ENCODE measurements around the gene FAM170B. TPM values are rescaled to one million over a fixed set of nuclear protein-coding genes. Genes with fewer than 3 reads are reported as not detected.

FAM170B gene
- total RNA-seq (2014; rRNA removed; shearing (Covaris generic)) = not detected in 2 replicates
- polyA plus RNA-seq (2015; cell fraction: cytosol; rRNA removed) = not detected in 2 replicates
- polyA plus RNA-seq (2015; cell fraction: nucleus; rRNA removed) = not detected in 2 replicates

DNA sequence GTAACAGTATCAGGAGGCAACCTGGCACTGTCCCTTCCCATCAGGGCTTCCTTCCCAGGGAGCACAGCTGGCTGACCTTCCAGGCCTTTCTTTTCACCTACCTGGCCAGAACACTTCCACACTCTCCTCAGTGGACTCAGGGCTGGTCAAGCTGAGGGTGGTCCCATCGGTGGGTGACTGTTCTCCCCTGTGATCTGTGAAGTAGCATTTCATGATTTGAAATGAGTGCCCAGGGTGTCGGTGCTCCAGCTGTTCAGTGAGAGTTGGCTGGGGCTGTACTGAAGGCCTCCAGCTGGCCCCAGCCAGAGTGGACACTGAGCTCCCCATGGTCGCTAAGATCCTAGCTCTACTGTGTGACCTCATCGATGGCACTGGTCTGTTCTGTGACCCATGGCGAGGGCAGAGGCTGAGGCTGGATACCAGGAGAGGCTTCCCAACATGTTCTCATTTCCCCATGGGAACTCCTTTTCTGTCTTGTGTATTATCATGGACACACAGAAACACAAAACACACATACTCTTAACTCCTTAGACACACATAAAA lies at the start of gene FAM170B:
Gene FAM170B (minus strand): TSS at position 316 of the 543 bp plus-strand sequence. CDS start 103 bp downstream, at position 213.
- DNase-seq (ENCODE audit: low read depth) = no peak

DNA sequence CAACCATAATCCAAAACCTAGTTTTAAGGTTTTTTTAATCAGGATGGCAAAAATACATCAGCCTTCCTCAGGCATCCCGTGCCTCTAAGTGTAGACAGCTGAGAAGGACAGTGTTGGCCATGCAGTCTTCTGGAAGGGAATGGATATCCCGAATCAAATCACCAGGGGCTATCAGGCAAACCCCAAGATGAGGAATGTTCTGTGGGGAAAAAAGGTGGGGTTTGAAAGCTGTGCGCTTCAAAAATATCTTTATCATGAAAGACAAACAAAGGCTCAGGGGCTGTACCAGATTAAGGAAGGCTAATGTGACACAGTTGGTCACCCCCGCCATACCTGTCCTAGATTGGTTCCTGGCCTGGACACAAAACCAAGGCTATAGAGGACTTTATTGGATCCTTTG lies 49.0 kb upstream of the FAM170B start:
- DNase-seq (ENCODE audit: low read depth) = no peak

DNA sequence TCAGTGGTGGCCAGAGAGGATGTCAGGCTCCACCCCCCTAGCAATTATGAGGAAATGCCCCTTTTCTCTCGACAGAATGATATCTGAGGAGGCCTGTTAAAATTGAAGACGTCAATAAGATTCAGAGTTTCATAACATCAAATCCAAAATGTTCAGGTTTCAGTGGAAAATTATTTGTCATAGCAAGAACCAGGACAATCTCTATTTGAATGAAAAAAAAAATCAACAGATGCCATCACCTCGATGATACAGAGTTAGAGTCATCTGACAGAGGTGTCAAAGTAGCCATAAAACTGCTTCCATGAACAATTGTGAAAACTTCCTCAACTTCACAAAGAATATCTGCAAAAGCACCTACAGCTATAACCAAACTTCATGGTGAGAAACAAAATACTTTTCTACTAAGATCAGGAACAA lies 46.6 kb upstream of the FAM170B start:
- no peak for DNase-seq (ENCODE audit: low read depth)

DNA sequence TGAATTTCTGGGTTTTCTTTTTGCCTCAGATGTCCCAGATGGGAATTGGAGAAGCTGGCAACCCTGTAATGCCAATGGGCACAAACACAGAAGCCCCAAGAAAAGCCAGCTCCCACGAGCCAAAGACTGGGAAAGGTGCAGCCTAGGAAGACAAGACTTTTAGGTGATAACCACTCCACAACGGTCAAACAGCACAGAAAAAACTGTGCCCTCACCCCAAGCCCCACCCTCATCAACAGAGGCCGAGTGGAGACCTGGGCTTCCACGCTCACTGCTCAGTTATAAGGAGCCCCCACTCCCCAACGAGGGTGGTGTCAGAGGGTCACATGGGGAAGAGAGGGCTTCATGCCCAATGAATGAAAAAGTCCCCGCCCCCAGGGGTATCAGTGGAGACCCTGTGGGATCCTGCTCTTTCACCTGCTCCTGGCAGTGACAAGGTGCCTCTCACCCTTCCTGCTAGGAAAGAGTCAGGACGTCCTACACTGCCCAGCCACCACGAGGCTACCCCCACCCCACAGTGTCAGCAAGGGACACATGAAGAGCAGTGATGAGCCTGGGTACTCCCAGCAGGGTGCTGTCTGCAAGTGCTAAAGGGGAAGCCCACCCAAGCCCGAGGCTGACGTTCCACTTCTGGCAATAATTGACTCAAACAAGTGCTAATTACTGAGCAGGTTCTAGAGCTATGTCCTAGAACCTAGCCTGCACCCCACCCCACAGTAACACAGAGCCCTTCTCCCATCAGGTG lies 46.0 kb upstream of the FAM170B start:
- DNase-seq (ENCODE audit: low read depth) = no peak

DNA sequence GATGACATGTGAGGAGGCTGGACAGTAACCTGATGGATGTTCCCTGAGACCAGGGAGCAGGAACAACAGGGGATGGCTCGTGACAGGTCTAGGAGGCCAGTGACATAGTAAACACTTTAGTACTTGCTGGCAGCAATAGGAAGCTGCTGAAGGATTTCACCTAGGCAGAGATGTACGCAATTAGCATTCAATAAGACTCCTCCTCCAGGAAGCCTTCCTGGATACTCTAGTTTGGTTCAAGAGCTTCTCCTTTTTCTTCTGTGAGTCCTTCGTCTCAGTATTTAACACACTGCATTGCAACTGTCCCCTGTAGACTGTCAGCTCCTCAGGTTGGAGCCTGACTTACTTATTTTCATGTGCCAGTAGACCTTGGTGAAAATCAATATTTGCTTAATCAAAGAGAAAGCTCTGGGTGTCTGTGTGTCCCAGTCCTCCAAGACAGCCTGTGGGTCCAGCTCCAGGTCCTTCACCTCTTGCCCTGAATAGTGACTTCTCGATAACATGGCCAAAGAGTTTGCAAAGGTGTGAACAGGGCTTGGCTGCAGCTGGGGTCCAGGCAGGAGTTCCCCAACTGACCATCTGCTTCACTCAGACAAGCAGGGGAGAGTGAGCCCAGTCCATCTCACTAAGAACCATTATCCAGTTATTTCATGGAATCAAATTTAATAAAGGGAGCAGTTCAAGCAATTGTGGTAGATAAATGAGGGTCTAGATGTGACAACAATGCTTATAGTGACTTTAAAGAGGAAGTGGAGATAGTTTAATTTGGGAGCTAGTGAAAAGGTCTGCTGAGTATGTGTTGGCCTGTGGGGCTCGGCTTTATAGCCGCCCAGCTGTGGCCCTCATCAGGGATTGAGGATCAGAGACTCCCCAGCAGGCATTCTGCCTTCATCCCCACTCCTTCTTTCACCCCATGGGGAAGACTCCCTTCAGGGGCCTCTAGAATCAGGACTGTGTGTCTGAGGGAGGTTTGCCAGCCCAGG lies 45.0 kb upstream of the FAM170B start:
- no peak for DNase-seq (ENCODE audit: low read depth)

DNA sequence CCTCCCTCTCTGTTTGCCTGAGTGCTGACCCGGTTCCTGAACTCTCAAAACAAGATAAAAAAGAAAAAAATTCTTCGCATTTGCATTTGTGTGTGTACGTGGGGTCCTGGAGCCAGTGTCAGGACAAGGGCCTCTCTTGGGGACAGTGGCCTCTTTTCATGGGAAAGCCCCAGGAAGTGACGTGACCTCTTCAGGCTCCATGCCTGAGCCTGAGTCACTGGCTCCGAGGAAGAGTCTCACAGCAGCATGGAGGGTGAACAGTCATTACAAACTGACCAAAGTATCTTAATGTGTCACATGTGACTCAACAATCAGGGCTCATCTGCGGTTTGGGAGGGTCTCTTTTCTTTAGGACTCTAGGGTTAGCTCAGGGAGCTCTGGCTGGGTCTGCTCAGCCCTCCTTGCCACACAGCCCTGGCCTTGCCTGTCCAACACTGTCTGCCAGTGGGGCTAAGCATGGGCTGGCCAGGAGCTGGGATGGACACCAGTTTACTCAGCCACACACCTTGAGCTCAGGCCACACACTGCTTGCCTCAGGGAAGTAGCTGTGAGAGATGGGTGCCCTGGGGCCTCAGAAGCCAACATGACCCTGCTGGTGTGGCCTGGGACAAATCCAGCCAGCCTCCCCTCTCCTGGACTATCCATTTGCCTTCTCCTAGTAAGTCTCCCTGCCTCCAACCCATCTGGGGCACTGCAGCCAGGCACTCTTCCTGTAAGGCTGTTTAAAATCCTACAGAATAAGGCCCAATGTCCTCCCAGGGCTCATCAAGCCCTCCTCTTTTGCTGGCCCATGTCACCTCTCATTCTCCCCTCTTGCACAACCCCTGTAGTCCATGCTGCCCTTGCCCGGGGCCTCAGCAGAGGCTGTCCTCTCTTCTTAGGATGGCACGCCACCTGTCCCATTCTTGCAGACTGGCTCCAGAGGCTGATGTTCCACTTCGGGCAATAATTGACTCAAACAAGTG lies 43.9 kb upstream of the FAM170B start:
- peak; percentile 96 for DNase-seq (ENCODE audit: low read depth)

DNA sequence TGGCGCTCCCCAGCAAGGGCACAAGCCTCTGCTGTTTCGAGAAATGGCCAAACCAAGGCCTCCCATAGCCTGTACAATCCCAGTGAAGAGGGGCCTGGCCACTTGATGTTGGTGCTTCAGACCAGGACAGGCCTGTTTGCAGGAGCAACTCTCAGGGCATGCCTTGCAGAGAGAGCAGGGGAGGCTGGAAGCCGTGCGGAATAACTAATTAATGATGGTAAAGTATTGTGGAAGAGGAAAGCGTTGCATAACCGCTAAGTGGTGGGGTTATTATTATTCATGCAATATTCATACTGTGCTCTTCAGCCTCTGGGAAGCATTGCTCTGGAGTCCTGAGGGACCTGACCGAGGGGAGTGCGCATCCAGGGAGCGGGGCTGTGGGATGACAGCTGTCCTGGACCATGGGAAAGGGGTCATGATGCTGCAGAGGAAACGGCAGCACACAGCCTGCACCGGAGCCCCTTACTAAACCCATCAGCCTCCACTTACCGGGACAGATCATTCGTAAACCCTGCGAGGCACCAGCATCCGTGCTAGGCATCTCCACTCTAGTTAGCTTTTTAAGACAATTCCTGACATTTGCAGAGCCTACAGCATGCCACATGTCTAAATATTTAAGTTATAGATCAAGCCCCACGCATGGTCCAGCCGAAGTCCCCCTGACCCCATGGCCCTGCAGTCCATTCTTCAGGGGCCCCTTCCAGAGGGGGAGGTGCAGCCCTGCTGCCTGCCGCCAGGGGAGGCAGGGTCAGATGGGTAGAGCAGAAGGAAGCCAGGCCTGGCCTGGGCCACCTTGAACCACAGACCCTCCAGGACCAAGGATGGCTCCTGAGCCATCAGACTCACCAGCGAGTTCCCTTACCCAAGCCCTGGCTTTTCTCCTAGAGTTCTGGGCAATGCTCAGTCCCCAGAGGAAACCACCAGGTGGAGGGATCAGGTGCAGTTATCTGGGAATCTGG lies 42.8 kb upstream of the FAM170B start:
- no peak for DNase-seq (ENCODE audit: low read depth)

DNA sequence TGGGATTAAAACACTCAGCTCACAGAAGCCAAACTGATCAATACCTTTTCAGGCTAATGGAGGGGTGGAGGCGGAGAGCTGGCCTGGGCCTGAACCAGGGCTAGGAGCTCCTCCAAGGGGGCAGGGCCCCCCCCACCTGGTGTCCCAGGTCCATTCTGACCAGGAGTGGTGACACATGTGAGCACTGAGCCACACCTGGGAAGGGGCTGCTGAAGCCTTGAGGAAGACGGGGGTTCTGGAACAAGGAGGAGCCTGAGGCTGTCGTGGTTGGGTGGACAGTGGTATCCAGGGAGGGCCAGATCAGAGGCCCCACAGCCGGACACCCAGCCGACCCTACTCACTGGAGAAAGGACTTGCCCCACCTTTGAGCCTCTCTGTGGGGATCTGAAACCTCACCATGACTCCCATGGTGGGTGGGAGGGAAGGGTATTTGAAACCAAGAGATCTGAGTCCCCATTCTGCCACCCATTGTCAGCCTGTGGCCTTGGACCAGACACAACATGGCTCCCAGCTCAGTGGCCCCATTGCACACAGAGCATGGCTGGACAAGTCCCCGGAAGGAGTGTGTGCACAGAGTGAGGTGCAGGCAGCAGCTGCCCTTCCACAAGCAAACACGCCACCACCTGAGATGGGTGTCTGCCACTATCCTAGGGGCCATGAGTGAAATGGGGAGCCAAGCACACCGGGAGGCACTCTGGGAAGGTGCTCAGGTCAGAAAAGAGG lies 41.9 kb upstream of the FAM170B start:
- DNase-seq (ENCODE audit: low read depth) = no peak

DNA sequence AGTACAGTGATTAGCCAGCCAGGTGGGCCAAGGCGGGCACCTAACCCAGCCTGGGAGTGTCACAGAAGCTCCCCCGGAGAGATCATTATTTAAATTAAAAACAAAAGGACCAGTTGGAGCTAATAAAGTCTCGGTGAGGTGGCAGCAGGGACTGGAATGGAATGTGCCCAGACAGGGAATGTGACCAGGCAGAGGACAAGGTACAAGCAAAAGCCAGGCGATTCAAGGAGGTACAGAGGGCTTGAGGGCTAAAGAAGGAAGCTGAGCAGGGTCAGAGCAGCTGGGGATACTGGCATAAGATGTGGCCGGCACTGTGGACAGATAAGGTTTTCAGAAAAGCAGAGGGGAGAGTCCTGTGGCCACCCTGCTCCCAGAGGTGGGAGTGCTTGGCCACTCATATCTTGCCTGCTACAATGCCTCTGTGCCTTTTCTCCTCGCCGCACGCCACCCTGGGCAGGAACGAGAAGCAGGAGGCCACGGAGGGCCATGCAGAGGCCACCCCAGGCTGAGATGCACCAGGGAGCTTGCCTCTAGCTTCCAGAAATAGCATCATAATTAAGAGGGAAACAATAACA lies 41.2 kb upstream of the FAM170B start:
- no peak for DNase-seq (ENCODE audit: low read depth)

DNA sequence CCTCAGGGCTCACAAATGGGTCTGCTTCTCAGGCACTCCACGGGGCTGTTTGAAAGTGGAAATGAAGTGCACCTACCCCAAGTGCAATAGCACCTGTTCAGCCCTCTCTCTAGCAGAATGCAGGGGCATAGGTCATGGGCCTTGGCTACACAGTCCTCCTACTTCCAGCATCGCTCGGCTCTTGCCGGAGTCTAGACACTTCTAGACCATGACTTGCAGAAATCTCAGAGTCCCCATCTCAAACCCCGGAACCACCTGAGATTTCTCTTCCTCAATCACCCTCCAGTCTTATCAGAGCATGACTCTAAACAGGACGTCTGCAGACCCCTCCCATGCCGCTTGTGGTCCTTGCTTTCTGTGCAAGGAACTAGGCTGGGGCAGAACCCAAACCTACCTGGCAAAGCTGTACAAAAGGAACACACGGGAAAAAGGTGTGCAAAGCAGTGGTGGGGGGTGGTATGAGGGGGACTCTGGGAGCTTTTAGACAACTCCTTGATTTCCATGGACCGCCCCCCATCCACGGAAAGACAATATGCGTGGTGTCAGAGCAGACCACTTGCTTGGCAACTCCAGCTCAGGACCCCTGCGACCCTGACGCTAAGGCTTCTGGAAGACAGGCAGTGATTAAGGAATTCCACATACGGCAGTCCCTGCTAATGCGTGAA lies 40.6 kb upstream of the FAM170B start:
- DNase-seq (ENCODE audit: low read depth) = no peak

DNA sequence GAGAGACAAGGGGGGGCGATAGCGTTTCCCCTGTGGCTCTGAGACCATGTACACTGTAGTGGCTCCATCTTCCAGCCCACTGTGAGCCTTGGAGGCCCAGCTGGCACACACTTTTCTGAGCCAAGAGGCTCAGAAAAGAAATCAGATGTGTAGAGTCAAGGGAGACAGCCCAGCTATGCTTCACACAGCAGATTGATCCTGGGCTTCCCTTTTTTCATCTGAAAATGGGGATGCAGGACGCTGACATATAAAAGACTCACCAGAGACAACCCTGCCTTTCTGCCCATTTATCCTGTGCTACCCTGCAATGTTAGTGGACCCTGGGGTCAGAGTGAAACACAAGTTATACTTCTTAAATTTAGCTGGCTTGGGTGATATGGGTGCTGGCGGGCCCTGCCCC lies 40.0 kb upstream of the FAM170B start:
- DNase-seq (ENCODE audit: low read depth) = no peak

DNA sequence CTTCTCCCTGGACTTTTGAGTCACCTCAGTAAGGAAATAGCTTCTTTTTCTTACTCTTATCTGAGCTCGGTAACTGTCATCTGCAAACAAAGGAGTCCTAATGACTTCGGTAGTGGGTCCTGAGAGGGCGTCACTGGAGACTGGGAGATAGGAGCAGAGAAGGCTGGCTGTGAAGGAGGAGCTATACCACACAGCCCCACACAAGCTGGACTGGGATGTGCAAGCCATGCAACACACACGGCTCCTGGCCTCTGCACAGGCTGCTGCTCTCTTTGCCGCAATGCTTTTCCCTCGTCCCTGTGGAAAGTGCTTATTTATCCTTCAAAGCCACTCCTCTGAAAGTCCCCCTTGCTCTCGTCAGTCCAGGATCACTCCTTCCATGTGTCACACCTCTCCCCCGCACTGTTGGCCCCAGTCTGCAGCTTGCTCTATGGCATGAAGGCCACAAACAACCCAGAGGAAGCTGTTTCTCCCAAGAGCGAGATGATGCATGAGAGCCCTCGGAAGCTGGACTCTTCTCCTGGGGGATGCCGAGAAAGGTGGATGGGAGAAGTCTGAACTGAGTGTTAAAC lies 39.5 kb upstream of the FAM170B start:
- DNase-seq (ENCODE audit: low read depth) = no peak

DNA sequence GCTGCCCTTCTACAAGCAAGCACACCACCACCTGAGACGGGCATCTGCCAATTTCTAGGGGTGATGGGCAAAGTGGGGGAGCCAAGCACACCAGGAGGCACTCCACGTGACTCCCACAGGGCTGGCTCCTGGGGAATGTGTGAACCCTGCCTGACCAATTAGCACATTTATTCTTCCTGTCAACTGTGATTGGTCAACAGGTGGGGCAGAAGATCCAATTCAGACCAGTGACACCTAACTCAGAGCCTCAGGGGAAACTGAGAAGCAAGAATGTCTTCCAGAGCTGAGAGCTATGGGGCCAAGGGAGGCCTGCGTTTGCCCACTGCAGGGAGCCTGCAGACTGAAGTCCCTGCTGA lies 38.9 kb upstream of the FAM170B start:
- DNase-seq (ENCODE audit: low read depth) = no peak

DNA sequence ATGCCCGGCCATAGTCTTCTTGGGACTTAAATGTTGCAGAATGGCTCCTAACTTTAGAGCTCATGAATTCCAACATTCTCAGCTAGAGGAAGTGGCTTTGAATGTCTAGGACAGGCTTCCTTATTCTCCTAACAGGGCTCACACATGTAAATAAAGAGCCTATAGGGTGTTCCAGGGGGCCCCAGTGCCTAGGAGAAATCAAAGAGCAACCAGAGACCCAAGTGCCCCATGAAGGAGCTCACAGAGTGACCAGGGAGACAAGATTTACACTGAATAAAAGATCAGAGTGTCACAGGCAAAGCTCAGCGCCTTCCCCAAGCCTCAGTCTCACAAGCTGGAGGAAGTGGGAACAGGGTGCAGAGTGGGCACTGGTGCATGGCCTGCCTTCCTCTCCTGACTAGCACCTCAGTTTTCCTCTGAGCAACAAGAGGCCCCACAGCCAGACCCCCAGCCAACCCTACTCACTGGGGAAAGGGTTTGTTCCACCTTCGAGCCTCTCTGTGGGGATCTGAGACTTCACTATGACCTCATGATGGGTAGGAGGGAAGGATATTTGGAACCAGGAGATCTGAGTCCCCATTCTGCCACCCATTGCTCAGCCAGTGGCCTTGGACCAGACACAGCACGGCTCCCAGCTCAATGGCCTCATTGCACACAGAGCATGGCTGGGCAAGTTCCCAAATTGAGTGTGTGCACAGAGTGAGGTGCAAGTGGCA lies 38.4 kb upstream of the FAM170B start:
- no peak for DNase-seq (ENCODE audit: low read depth)

DNA sequence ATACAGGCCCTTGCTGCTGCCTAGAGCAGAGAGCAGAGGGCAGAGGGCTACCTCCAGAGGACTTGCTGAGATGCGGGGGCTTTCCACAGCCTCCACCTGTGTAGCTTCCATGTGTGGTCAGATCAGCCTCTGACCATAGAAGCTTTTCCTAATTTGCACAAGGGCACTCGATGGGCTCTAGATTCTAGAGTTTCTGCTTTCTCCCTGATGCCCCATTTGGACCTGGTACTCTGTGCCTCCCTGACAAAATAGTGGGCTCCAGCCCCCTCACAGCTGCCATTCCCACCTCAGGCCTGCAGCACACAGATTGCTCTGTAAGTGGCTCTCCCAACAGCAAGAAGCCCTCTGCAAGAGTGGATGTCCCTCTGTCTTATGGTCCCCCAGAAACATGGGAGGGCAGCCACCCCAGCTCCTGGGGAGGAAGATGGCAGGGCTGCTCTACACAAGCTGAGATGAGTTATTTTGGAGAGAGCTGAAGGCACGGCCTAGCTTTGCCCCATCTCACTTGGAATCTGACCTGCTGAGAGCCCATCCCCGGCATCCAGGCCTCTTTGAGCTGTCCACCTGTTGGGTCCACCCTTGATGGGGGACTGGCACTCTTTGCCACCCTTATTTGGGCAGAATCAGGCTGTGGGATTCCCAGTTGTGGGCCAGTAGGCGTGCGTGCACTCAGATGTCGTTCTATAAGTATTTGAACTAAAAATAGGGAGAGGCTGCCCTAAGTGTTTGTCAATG lies 37.7 kb upstream of the FAM170B start:
- no peak for DNase-seq (ENCODE audit: low read depth)

DNA sequence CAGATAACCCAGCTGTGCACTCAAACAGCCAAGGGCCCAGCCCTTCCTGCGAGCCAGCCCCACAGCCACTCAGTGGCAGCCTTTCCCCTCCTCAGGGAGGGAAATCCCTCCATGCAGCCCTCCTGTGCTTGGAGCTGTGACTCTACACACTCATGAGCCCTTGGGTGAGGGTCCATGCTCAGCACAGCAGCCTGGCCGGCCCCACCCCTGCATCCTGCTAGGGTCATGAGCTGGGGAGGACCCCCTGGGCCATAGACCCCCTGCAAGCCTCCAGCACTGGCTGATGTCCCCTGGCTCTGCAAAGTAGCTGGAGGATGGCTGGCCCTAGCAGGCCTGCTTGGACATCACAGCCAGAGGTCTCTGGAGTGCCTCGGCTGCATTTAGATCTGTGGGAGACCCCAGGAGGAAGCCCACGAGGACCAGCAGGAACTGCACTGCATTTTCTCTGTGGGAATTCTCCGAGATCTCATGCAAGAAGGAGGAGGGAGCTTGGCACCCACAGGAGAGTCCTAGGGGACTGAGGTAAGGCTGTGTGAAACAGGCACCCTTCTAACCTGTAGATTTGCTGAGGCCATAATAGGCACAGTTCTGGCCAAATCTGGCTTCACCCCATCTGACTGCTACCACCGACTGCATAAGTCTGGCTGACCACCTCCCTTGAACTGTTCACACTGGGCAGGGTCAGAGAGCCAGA lies 37.0 kb upstream of the FAM170B start:
- DNase-seq (ENCODE audit: low read depth) = no peak
